ENCODE data around the gene ZBTB16.
A peak's percentile ranks its signal among the peaks of the same experiment; 100 is the strongest.

Gene ZBTB16

DNA sequence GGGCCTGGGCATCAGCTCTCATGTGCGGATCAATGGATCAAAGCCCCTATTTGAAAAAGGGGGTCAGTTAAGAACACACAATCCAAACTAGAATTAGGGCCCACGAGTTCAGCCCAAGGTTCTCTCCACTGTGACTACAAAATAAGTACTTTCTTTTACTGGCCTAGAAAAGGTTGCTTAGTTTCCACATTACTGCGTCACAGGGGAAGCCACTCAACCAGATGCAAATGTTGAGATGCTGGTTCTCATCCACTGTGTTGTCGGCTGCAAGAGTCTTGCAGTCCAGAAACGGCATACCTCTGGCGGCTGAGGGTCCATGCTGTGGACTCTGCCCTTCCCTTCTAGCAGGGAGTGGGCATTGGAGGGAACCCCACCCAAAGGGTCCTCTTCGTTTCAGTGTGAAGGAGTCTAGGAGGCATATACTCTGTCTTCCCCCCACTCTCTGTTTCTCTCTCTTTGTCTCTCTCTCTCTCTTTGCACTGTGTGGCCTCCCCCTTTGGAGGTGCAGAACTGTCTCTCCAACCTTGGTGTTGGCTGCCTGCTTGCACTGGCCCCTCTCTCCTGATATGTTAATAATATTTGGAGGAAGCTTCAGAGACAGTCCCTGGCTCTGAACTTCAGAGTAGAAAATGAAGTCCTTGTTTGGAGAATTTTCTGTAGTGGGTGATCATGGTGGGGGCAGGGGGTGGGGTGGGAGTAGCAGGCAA lies 137.6 kb downstream of the ZBTB16 start:
- Histone ChIP-seq H3K4me3 (peak overlapping the region; percentile 57), H3K27ac (peak overlapping the region; percentile 95 to 98)
- TF ChIP-seq, protein P1, sequence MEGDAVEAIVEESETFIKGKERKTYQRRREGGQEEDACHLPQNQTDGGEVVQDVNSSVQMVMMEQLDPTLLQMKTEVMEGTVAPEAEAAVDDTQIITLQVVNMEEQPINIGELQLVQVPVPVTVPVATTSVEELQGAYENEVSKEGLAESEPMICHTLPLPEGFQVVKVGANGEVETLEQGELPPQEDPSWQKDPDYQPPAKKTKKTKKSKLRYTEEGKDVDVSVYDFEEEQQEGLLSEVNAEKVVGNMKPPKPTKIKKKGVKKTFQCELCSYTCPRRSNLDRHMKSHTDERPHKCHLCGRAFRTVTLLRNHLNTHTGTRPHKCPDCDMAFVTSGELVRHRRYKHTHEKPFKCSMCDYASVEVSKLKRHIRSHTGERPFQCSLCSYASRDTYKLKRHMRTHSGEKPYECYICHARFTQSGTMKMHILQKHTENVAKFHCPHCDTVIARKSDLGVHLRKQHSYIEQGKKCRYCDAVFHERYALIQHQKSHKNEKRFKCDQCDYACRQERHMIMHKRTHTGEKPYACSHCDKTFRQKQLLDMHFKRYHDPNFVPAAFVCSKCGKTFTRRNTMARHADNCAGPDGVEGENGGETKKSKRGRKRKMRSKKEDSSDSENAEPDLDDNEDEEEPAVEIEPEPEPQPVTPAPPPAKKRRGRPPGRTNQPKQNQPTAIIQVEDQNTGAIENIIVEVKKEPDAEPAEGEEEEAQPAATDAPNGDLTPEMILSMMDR (IDR thresholded peaks at IDR 0.05), result no peak
- no peak for DNase-seq (ENCODE audit: low spot score)

DNA sequence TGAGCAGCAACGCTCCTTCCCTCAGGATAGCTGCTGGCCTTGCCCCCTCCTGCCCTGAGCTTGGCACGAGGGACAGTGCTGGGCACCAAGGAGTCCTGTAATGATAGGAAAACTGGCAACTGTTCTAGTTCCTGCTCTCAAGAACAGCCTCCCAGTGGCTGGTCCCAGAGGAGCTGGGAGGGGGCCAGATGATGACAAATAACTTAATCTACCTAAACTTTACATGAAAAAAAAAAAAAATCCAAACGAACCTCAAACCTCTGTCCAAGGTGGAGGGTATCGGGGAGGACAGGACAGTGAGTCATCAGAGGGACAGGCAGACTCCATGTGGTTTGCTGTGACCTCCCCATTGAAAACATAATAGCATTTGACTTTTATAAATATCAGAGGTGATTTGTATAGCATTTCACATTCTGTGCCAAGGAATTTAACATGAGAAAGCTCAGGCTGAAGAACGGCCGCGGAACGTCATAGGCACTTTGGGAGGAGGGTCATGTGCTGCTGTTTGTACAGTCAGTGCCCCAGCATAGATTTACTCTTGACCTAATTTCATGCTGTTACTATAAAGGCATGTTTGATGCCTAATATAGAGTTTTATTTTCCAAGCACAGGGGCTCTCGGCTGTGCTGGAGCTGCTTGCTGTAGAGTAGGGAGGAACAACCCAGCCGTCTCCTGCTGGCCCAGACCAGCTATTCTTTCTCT lies 138.4 kb downstream of the ZBTB16 start:
- H3K4me3 ChIP-seq, result peak overlapping the region; percentile 57
- peak; percentile 91 for DNase-seq (ENCODE audit: low spot score)
- peak overlapping the region; percentile 95 to 98 for H3K27ac ChIP-seq
- TF ChIP-seq, protein P1 (IDR thresholded peaks at IDR 0.05), result no peak

DNA sequence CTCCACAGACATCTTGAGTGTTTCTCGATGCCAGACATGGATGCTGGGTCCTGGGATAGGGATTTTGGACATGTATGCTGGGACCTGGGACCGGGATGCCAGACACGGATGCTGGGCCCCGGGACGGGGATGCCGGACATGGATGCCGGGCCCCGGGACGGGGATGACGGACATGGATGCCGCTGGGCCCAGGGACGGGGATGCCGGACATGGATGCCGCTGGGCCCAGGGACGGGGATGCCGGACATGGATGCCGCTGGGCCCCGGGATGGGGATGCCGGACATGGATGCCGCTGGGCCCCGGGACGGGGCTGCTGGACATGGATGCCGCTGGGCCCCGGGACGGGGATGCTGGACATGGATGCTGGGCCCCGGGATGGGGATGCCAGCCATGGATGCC lies 139.5 kb downstream of the ZBTB16 start:
- H3K27ac ChIP-seq, result peak overlapping the region; percentile 95 to 98
- DNase-seq (ENCODE audit: low spot score), result no peak
- peak overlapping the region; percentile 57 for H3K4me3 ChIP-seq
- TF ChIP-seq, protein P1 (IDR thresholded peaks at IDR 0.05), result no peak

DNA sequence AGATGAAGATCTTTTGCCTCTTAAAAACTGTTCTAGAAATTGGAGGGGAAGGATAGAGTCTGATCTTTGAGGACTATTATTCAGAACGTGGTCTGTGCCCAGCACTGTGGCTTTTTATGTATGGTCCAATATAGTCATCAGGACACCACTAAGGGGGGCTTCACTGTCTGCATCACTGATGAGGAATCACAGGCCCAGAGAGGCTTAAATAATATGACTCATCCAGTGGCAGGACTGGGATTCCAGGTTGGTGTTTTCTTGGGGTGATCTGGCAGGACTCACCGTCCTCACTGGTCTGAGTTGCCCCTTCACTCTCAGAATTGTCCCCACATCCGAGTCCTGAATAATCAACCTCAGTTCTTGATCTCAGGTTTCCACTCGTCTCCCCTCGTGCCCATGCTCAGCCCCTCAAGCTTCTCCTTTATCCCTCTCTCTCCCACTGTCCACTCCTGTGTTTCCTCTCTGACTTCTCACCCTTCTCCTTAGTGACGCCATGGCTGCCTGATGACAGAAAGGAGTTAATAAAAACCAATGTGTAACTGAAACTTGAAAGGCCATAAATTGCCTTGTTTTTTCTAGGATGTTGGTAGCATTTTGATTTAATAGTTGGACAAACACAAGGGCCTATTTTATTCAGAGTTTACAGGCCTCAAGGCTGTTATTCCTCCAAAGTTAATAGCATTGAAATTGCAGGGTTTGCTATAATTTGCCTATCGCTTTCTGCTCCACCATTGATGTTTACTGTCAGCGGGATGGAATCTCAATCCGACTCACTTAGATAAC lies 141.0 kb downstream of the ZBTB16 start:
- Histone ChIP-seq H3K27ac (peak overlapping the region; percentile 95 to 98), H3K4me3 (no peak overlapping the region)
- DNase-seq (ENCODE audit: low spot score), result no peak
- TF ChIP-seq, protein P1 (IDR thresholded peaks at IDR 0.05), result no peak

DNA sequence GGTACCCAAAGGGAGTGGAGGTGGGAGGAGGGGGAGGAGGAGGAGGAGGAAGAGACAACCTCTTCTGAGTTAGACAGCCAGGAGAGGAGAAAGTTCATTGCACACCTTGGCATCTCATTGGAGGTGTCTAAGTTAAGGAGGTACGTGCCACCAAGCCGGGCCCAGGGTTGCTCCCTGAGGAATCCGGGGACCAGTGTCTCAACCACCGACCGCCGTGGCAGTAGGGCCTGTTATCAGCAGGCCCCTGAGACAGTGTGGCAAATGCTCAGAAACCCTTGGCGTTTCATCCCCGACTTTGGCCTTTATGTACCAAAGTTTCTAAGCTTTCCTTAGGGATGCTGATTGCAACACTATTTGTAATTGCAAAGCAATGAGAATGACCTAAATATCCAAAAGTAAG lies 141.7 kb downstream of the ZBTB16 start:
- no peak overlapping the region for H3K4me3 ChIP-seq
- H3K27ac ChIP-seq, result peak overlapping the region; percentile 95 to 98
- DNase-seq (ENCODE audit: low spot score), result no peak
- TF ChIP-seq, protein P1 (IDR thresholded peaks at IDR 0.05), result no peak

DNA sequence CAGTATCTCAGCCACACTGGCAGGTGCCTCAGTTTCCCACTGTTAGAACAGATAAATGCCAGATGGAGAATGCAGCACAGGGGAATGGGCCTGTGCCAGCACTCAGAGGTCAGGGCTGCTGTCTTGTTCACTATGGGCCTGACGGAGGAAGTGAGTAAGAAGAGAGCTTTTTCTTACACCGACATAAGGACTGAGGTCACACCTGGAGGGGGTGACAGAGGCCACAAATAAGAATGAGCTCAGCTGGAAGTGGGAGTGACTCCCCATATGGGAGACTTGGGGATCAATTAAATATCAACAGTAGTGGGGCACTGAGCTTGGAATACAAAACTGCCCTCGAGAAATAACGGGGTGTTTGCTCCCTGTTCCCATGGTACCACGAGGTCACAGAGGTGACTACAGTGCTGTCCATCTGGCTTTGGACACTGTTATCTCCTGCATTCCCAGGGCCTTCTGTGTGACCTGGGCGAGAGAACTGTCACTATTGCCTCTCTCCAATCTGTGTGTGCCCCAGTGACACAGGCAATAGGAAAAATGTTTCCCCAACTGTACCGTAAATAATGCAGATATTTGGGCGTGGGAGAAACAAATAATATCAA lies 142.6 kb downstream of the ZBTB16 start:
- TF ChIP-seq, protein P1 (IDR thresholded peaks at IDR 0.05), result no peak
- H3K4me3 ChIP-seq, result no peak overlapping the region
- H3K27ac ChIP-seq, result peak overlapping the region; percentile 60 to 95
- DNase-seq (ENCODE audit: low spot score), result no peak
